SH-SY5Y (cell line): ENCODE results near the gene RAP1GAP.

Source experiments
- GATA2 ChIP-seq: IDR thresholded peaks from 2 replicates; pipeline ENCODE4 v1.6.1; 2011; ENCODE audit warnings: mild to moderate bottlenecking, low read depth, low read length
- GATA3 ChIP-seq: IDR thresholded peaks from 2 replicates; pipeline ENCODE4 v1.6.1; 2011; ENCODE audit warnings: low read depth, mild to moderate bottlenecking, low read length, moderate library complexity

DNA sequence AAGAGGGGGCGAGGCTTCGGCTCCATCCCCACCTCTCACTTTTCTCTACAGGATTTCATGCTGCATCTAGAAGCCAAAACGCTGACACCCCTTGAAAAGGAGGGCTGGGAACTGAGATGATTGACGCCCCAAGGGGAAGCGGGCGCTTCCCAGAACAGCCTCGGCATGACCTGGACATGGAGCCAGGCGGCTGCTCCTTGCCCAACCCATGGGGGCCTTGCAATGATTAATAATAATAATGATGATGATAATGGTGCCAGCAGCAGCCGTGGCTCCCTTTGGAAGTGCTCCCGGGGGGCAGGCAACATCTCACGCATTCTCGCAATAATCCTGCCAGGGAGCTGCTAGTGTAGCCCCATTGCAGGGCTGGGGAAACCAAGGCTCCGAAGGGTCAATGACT lies 78.2 kb downstream of the RAP1GAP start:
- no peak for TF ChIP-seq GATA2
- no peak for TF ChIP-seq GATA3
